ENCODE data around the gene EXTL2.

Gene EXTL2

DNA sequence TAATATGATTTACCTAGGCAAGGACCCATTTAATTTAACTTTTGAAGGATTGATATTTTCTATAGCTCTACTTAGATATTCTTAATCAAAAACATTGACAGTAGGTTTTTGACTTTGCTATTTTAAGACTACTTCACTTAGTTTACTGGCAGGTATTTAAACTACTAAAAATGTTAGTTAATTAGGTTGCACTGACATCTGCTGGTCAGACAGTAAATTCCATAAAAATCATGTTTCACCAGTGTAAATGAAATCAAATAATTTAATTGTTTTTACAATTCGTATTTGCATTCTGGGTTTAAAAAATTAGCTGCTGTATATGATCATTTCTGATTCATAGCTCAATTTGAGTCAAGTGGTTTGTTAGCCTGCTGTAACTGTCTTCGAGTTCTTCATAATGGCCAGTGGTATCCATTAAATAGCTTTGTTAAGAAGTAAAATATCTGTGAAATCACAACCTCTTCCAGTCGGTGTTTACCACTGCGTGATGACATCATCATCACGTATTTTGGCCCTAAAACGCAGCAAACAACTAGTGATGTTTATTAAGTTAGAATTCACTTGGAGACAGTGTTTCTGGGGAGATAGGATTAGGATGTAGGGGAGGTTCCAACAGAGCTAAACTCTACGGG lies 26.2 kb downstream of the EXTL2 start:
- TF ChIP-seq TAF1 (IDR thresholded peaks at IDR 0.05; ENCODE audit: borderline replicate concordance, insufficient read depth, low read length) (no peak), FOXP2 (optimal IDR thresholded peaks at IDR 0.05; ENCODE audit: borderline replicate concordance, extremely low read depth, extremely low read length, insufficient read depth) (no peak), POLR2AphosphoS5 (IDR thresholded peaks at IDR 0.05; ENCODE audit: low read depth, low read length) (no peak), SIN3A (IDR thresholded peaks at IDR 0.05; ENCODE audit: borderline replicate concordance, insufficient read depth, low read length) (no peak)
- TF ChIP-seq, protein P1, sequence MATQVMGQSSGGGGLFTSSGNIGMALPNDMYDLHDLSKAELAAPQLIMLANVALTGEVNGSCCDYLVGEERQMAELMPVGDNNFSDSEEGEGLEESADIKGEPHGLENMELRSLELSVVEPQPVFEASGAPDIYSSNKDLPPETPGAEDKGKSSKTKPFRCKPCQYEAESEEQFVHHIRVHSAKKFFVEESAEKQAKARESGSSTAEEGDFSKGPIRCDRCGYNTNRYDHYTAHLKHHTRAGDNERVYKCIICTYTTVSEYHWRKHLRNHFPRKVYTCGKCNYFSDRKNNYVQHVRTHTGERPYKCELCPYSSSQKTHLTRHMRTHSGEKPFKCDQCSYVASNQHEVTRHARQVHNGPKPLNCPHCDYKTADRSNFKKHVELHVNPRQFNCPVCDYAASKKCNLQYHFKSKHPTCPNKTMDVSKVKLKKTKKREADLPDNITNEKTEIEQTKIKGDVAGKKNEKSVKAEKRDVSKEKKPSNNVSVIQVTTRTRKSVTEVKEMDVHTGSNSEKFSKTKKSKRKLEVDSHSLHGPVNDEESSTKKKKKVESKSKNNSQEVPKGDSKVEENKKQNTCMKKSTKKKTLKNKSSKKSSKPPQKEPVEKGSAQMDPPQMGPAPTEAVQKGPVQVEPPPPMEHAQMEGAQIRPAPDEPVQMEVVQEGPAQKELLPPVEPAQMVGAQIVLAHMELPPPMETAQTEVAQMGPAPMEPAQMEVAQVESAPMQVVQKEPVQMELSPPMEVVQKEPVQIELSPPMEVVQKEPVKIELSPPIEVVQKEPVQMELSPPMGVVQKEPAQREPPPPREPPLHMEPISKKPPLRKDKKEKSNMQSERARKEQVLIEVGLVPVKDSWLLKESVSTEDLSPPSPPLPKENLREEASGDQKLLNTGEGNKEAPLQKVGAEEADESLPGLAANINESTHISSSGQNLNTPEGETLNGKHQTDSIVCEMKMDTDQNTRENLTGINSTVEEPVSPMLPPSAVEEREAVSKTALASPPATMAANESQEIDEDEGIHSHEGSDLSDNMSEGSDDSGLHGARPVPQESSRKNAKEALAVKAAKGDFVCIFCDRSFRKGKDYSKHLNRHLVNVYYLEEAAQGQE (IDR thresholded peaks at IDR 0.05; ENCODE audit: insufficient read depth in 1 of 2, low read depth in 2 of 2, low read length in 2 of 2): no peak

DNA sequence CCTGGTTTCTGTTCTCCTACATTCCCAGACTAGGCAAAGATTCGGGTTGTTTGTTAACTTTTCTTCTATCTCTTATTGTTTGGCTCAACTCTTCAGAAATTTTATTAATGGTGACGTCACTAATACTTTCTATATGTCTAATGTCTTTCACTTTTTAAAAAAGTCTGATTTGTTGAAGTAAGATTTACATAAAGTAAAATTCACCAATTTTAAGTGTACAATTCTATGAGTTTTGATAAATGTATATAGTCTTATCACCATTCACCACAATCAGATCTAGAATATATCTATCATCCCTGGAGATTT lies 27.8 kb downstream of the EXTL2 start:
- TF ChIP-seq POLR2AphosphoS5 (IDR thresholded peaks at IDR 0.05; ENCODE audit: low read depth, low read length) (no peak), TAF1 (IDR thresholded peaks at IDR 0.05; ENCODE audit: borderline replicate concordance, insufficient read depth, low read length) (no peak), FOXP2 (optimal IDR thresholded peaks at IDR 0.05; ENCODE audit: borderline replicate concordance, extremely low read depth, extremely low read length, insufficient read depth) (no peak), SIN3A (IDR thresholded peaks at IDR 0.05; ENCODE audit: borderline replicate concordance, insufficient read depth, low read length) (no peak)
- TF ChIP-seq, protein P1 (IDR thresholded peaks at IDR 0.05; ENCODE audit: insufficient read depth in 1 of 2, low read depth in 2 of 2, low read length in 2 of 2): no peak

DNA sequence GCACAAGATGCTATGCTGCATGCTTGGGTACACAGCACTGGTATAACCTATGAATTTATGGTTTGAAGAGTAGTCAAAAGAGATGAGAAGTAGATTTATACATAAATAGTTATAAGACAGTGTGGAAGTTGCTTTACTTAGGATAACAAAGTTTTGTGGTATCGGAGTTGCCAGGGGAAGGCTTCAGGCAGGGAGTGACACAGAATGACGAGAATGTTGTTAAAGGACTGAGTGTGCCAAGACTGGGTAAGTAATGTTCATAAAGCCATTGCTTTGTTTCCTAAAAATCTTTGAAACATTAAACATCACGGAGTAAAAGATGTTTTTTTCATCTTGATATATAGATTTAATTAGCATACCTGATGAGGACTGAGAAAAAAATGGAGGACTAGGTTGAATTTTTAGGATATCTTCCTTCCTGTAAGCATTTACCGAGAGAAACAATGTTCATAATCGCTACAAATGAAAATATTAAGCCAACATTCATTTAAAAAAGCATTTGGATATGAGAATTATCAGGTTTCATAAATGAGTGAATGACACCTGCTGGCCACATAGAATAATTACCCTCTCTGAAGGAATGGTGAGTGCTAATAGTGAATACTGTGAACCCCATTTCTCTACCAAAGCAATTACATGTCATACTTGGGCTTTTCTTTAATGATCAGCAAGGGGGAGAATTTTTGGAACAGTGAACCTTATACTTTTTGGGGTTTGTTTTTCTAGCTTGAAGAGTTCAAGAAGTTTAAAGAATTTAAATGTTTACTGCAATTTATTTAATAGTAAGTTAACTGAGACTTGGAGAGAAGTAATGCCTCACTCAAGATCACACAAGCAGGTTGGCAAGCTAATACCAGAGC lies 28.4 kb downstream of the EXTL2 start:
- no peak for TF ChIP-seq SIN3A (IDR thresholded peaks at IDR 0.05; ENCODE audit: borderline replicate concordance, insufficient read depth, low read length)
- no peak for TF ChIP-seq TAF1 (IDR thresholded peaks at IDR 0.05; ENCODE audit: borderline replicate concordance, insufficient read depth, low read length)
- TF ChIP-seq, protein P1 (IDR thresholded peaks at IDR 0.05; ENCODE audit: insufficient read depth in 1 of 2, low read depth in 2 of 2, low read length in 2 of 2): no peak

DNA sequence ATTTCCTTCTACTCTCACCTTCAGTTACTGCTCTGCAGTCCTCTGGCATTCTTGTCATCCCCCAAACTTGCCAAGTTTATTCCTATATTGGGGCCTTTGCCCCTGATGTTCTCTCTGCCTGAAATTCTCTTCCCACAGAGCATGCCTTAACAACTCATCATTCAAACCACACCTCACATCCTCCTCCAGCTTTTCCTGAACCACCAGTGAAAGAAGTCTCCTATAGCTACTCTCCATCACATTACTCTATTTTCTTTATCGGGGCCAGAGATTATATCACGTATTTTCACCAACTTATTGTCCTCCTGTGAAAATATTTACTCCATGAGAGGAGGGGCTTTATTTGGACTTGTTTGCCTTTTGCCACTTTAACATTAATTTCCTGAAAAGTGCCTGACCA lies 32.1 kb downstream of the EXTL2 start:
- TF ChIP-seq TAF1 (IDR thresholded peaks at IDR 0.05; ENCODE audit: borderline replicate concordance, insufficient read depth, low read length): no peak
- TF ChIP-seq SIN3A (IDR thresholded peaks at IDR 0.05; ENCODE audit: borderline replicate concordance, insufficient read depth, low read length): no peak
- no peak for TF ChIP-seq FOXP2 (optimal IDR thresholded peaks at IDR 0.05; ENCODE audit: borderline replicate concordance, extremely low read depth, extremely low read length, insufficient read depth)
- TF ChIP-seq, protein P1 (IDR thresholded peaks at IDR 0.05; ENCODE audit: insufficient read depth in 1 of 2, low read depth in 2 of 2, low read length in 2 of 2): no peak
- TF ChIP-seq POLR2AphosphoS5 (IDR thresholded peaks at IDR 0.05; ENCODE audit: low read depth, low read length): no peak
